H9 (cell line): ENCODE data around the gene TMSB4X. TPM values are rescaled to one million over a fixed set of nuclear protein-coding genes. Genes with fewer than 3 reads are reported as not detected.

Source experiments
- DNase-seq: peaks from one replicate; pipeline ENCODE4 v3.0.0-alpha.2; 2017
- H2AFZ ChIP-seq: one replicate; pipeline ENCODE4 v1.6.1; 2013; ENCODE audit warnings: mild to moderate bottlenecking, low read length, control low read depth, moderate library complexity
- H2AK5ac ChIP-seq: 2 replicates; pipeline ENCODE4 v1.6.1; 2013; ENCODE audit warnings: low read length, control low read depth, mixed read lengths; ENCODE audit not compliant: insufficient read length
- H2BK120ac ChIP-seq: one replicate; pipeline ENCODE4 v1.6.1; 2013; ENCODE audit warnings: low read depth, mild to moderate bottlenecking, low read length, control low read depth, inconsistent platforms; ENCODE audit not compliant: poor library complexity, severe bottlenecking
- H2BK12ac ChIP-seq: 2 replicates; pipeline ENCODE4 v1.6.1; 2013; ENCODE audit warnings: low read length, control low read depth, mixed read lengths, low read depth; ENCODE audit not compliant: insufficient read length
- H2BK15ac ChIP-seq: 2 replicates; pipeline ENCODE4 v1.6.1; 2013; ENCODE audit warnings: low read depth, low read length, control low read depth
- H2BK20ac ChIP-seq: one replicate; pipeline ENCODE4 v1.6.1; 2013; ENCODE audit warnings: low read depth, mild to moderate bottlenecking, low read length, control low read depth, inconsistent platforms; ENCODE audit not compliant: poor library complexity, severe bottlenecking
- H2BK5ac ChIP-seq: 2 replicates; pipeline ENCODE4 v1.6.1; 2013; ENCODE audit warnings: low read length, control low read depth, mixed read lengths; ENCODE audit not compliant: insufficient read length
- H3K14ac ChIP-seq: 2 replicates; pipeline ENCODE4 v1.6.1; 2013; ENCODE audit warnings: low read length, control low read depth; ENCODE audit not compliant: insufficient read depth
- H3K18ac ChIP-seq: 2 replicates; pipeline ENCODE4 v1.6.1; 2013; ENCODE audit warnings: low read depth, mild to moderate bottlenecking, mixed read lengths, low read length, control low read depth; ENCODE audit not compliant: insufficient read length
- H3K23ac ChIP-seq: 2 replicates; pipeline ENCODE4 v1.6.1; 2013; ENCODE audit warnings: low read length, control low read depth, mixed read lengths, low read depth; ENCODE audit not compliant: insufficient read length
- H3K23me2 ChIP-seq: 2 replicates; pipeline ENCODE4 v1.6.1; 2013; ENCODE audit warnings: low read depth, mild to moderate bottlenecking, mixed read lengths, low read length, control low read depth; ENCODE audit not compliant: insufficient read length, poor library complexity, severe bottlenecking
- H3K27ac ChIP-seq: 2 replicates; pipeline ENCODE4 v1.5.1; 2013; ENCODE audit warnings: low read length, control low read depth, mixed read lengths, low read depth; ENCODE audit not compliant: insufficient read length
- H3K27me3 ChIP-seq: 2 replicates; pipeline ENCODE4 v1.6.1; 2013; ENCODE audit warnings: low read length, control low read depth, inconsistent platforms; ENCODE audit not compliant: insufficient read depth
- H3K4ac ChIP-seq: 2 replicates; pipeline ENCODE4 v1.6.1; 2013; ENCODE audit warnings: low read depth, mild to moderate bottlenecking, control low read depth, inconsistent platforms, low read length, moderate library complexity
- H3K4me1 ChIP-seq: 2 replicates; pipeline ENCODE4 v1.6.1; 2013; ENCODE audit warnings: low read length, control low read depth, inconsistent platforms; ENCODE audit not compliant: insufficient read depth
- H3K4me2 ChIP-seq: 2 replicates; pipeline ENCODE4 v1.6.1; 2013; ENCODE audit warnings: low read length, control low read depth, mixed read lengths; ENCODE audit not compliant: insufficient read length, insufficient read depth
- H3K56ac ChIP-seq: 2 replicates; pipeline ENCODE4 v1.6.1; 2013; ENCODE audit warnings: low read depth, mild to moderate bottlenecking, mixed read lengths, low read length, control low read depth; ENCODE audit not compliant: insufficient read length
- H3K79me1 ChIP-seq: 2 replicates; pipeline ENCODE4 v1.6.1; 2013; ENCODE audit warnings: low read depth, mild to moderate bottlenecking, moderate library complexity, low read length, control low read depth, inconsistent platforms; ENCODE audit not compliant: insufficient read depth, poor library complexity, severe bottlenecking
- H3K79me2 ChIP-seq: 2 replicates; pipeline ENCODE4 v1.6.1; 2013; ENCODE audit warnings: low read length, control low read depth, inconsistent platforms; ENCODE audit not compliant: insufficient read depth
- H3K9ac ChIP-seq: 2 replicates; pipeline ENCODE4 v1.6.1; 2013; ENCODE audit warnings: low read length, control low read depth, mixed read lengths; ENCODE audit not compliant: insufficient read length; ENCODE audit errors: extremely low read depth
- H3K9me3 ChIP-seq: one replicate; pipeline ENCODE4 v1.6.1; 2013; ENCODE audit warnings: low read depth, low read length, inconsistent platforms; ENCODE audit not compliant: control insufficient read depth
- H3T11ph ChIP-seq: one replicate; pipeline ENCODE4 v1.6.1; 2013; ENCODE audit warnings: mild to moderate bottlenecking, low read length, control low read depth, inconsistent platforms
- H4K20me1 ChIP-seq: one replicate; pipeline ENCODE4 v1.6.1; 2013; ENCODE audit not compliant: control insufficient read depth, insufficient read length, insufficient read depth
- H4K5ac ChIP-seq: 2 replicates; pipeline ENCODE4 v1.6.1; 2013; ENCODE audit warnings: low read depth, mild to moderate bottlenecking, mixed read lengths, low read length, control low read depth; ENCODE audit not compliant: insufficient read length
- H4K8ac ChIP-seq: replicated peaks from 2 replicates; pipeline ENCODE4 v1.6.1; 2013; ENCODE audit warnings: low read length, control low read depth, mixed read lengths, low read depth; ENCODE audit not compliant: insufficient read length
- H4K91ac ChIP-seq: 2 replicates; pipeline ENCODE4 v1.6.1; 2013; ENCODE audit warnings: low read depth, mild to moderate bottlenecking, moderate library complexity, mixed read lengths, low read length, control low read depth; ENCODE audit not compliant: insufficient read length
- H3K27ac Mint-ChIP-seq, 3 experiments: 2 replicates in 2 of 3; 3 replicates in 1 of 3; pipeline ENCODE4 v1.8.0; 2020 to 2021; ENCODE audit warnings: mixed read lengths in 3 of 3, mild to moderate bottlenecking in 1 of 3, moderate library complexity in 1 of 3
- H3K27me3 Mint-ChIP-seq: 2 replicates; pipeline ENCODE4 v1.8.0; 2021; ENCODE audit warnings: low read depth, mild to moderate bottlenecking, moderate library complexity, mixed read lengths
- H3K36me3 Mint-ChIP-seq, 3 experiments: 2 replicates in 2 of 3; 3 replicates in 1 of 3; pipeline ENCODE4 v1.8.0; 2020 to 2021; ENCODE audit warnings: low read depth in 3 of 3, mixed read lengths in 3 of 3; ENCODE audit not compliant: insufficient read depth in 1 of 3
- H3K4me1 Mint-ChIP-seq, 2 experiments: 2 replicates each; pipeline ENCODE4 v1.8.0; 2020; ENCODE audit warnings: mixed read lengths in 2 of 2
- H3K4me3 Mint-ChIP-seq, 2 experiments: 2 replicates in 1 of 2; 3 replicates in 1 of 2; pipeline ENCODE4 v1.8.0; 2020 to 2021; ENCODE audit warnings: mild to moderate bottlenecking in 2 of 2, mixed read lengths in 2 of 2, moderate library complexity in 1 of 2
- H3K9me3 Mint-ChIP-seq, 2 experiments: 2 replicates in 1 of 2; 3 replicates in 1 of 2; pipeline ENCODE4 v1.8.0; 2020; ENCODE audit warnings: mild to moderate bottlenecking in 2 of 2, mixed read lengths in 2 of 2, moderate library complexity in 1 of 2
- CTCF ChIP-seq: fragments of 200-600 bp; sonication (generic); conservative IDR thresholded peaks from 3 replicates; pipeline ENCODE4 v1.8.0; 2021; ENCODE audit warnings: antibody characterized with exemption, mild to moderate bottlenecking
- WGBS: extraction: QIAGEN DNeasy Blood & Tissue Kit; methylation state at CpG from one replicate; pipeline ENCODE4 v1.1.7; 2013; ENCODE audit warnings: missing lambda C conversion rate, low lambda C conversion rate, mixed read lengths; ENCODE audit not compliant: insufficient read length; ENCODE audit errors: extremely low coverage; 5-methylcytosine and 5-hydroxymethylcytosine counted together
- total RNA-seq: library from RNA; stranded (reverse); gene quantifications from 2 replicates; pipeline ENCODE4 v1.2.1, GENCODE V29; 2021

The TMSB4X gene
- total RNA-seq, 1 experiment from 2014 or later: 2,733 TPM

- H4K8ac ChIP-seq: no peak overlapping the region
- no peaks in the 10 kb centered on the region for H3K27me3 Mint-ChIP-seq
- no peaks in the 10 kb centered on the region for H3K79me1 ChIP-seq
- peaks cover 0 to 2% (median 0%) of the 10 kb centered on the region in 3 experiments; a peak in 3 of 7 replicates for H3K36me3 Mint-ChIP-seq
- H3K79me2 ChIP-seq: no peaks in the 10 kb centered on the region
- no peaks in the 10 kb centered on the region for H3K23me2 ChIP-seq
- no peaks in the 10 kb centered on the region for H4K20me1 ChIP-seq
- no peak overlapping the region for H3K14ac ChIP-seq
- H3K23ac ChIP-seq: no peak overlapping the region
- DNase-seq: no peak
- H3K27ac Mint-ChIP-seq: no peak overlapping the region
- H2BK5ac ChIP-seq: no peak overlapping the region
- H2AK5ac ChIP-seq: no peak overlapping the region
- H3K27ac ChIP-seq: no peak overlapping the region
- WGBS: no CpG with 5 or more reads among the region's 3 CpGs
- H2BK12ac ChIP-seq: no peak overlapping the region
- H2BK20ac ChIP-seq: no peak overlapping the region
- H3K27me3 ChIP-seq: no peaks in the 10 kb centered on the region
- no peak for TF ChIP-seq CTCF
- peaks cover 58 to 68% of the 10 kb centered on the region in 2 experiments for H3K9me3 Mint-ChIP-seq
- H2BK120ac ChIP-seq: no peak overlapping the region
- H4K91ac ChIP-seq: no peak overlapping the region
- H2AFZ ChIP-seq: no peak overlapping the region
- no peaks in the 10 kb centered on the region for H3K9me3 ChIP-seq
- H3K56ac ChIP-seq: no peak overlapping the region
- no peak overlapping the region for H3K9ac ChIP-seq
- no peak overlapping the region for H3K4ac ChIP-seq
- H3K4me1 Mint-ChIP-seq: peaks cover 18 to 20% of the 10 kb centered on the region in 2 experiments
- no peak overlapping the region for H3T11ph ChIP-seq
- H4K5ac ChIP-seq: no peak overlapping the region
- no peak overlapping the region for H3K18ac ChIP-seq
- no peak overlapping the region for H3K4me2 ChIP-seq
- H3K4me1 ChIP-seq: peaks cover 3% of the 10 kb centered on the region; the same call in 1 of the 2 replicates
- H2BK15ac ChIP-seq: no peak overlapping the region
- no peak overlapping the region for H3K4me3 Mint-ChIP-seq
Observed at GRCh38 chrX:13008851-13009250, 33.9 kb downstream of the TMSB4X start.
